ENCODE measurements around the gene DBX2. TPM values are rescaled to one million over a fixed set of nuclear protein-coding genes. Genes with fewer than 3 reads are reported as not detected.

DBX2 gene
- total and polyA plus RNA-seq, 4 donors, result not detected

GRCh38 chr12:45040977-45041376, 9.9 kb downstream of the DBX2 start (continued):
- TF ChIP-seq CTCF (IDR thresholded peaks at IDR 0.05; ENCODE audit: low read depth, low read length, missing input control) (no peak), HNF4G (IDR thresholded peaks at IDR 0.05) (no peak), EGR1 (IDR thresholded peaks at IDR 0.05; ENCODE audit: low read depth in 2 of 2) (no peak), RAD21 (IDR thresholded peaks at IDR 0.05) (no peak)

- WGBS, result 79% methylated on average over 2 of the region's 2 CpGs
- H3K27me3 ChIP-seq (ENCODE audit: control insufficient read depth in 4 of 4, insufficient read depth in 4 of 4, low read length in 3 of 4), result no peaks in the 10 kb centered on the region
- TF ChIP-seq HNF4A (conservative IDR thresholded peaks at IDR 0.05) (no peak), RAD21 (IDR thresholded peaks at IDR 0.05) (no peak), JUND (IDR thresholded peaks at IDR 0.05) (no peak), MAX (IDR thresholded peaks at IDR 0.05) (no peak), ZBTB33 (IDR thresholded peaks at IDR 0.05) (no peak), RXRA (IDR thresholded peaks at IDR 0.05) (no peak), ATF3 (IDR thresholded peaks at IDR 0.05) (no peak), GABPA (IDR thresholded peaks at IDR 0.05 in 1 of 2, conservative IDR thresholded peaks at IDR 0.05 in 1 of 2) (no peak), YY1 (IDR thresholded peaks at IDR 0.05) (no peak), REST (IDR thresholded peaks at IDR 0.05) (no peak), SP1 (IDR thresholded peaks at IDR 0.05) (no peak), CTCF (IDR thresholded peaks at IDR 0.05; ENCODE audit: low read depth, low read length, missing input control) (no peak), NR2F2 (IDR thresholded peaks at IDR 0.05) (no peak), HNF4G (IDR thresholded peaks at IDR 0.05) (no peak), FOXA1 (IDR thresholded peaks at IDR 0.05) (no peak), TAF1 (conservative IDR thresholded peaks at IDR 0.05) (no peak), EGR1 (IDR thresholded peaks at IDR 0.05; ENCODE audit: low read depth in 2 of 2) (no peak), FOXA2 (IDR thresholded peaks at IDR 0.05) (no peak)
- no peaks in the 10 kb centered on the region for H3K4me1 ChIP-seq (ENCODE audit: control insufficient read depth in 4 of 4, insufficient read depth in 4 of 4, low read length in 3 of 4)
- DNase-seq (ENCODE audit: low spot score), result no peak
- no peak overlapping the region for H3K27ac ChIP-seq (ENCODE audit: low read depth in 1 of 2, low read length in 2 of 2)
- H3K9me3 ChIP-seq (ENCODE audit: control insufficient read depth in 4 of 4, low read length in 3 of 4), result no peaks in the 10 kb centered on the region
- H3K9ac ChIP-seq (ENCODE audit: low read depth in 1 of 2, low read length in 2 of 2), result no peak overlapping the region
- H3K36me3 ChIP-seq (ENCODE audit: control insufficient read depth in 4 of 4, insufficient read depth in 3 of 4, low read depth in 1 of 4, low read length in 3 of 4), result no peaks in the 10 kb centered on the region
- no peak overlapping the region for H3K4me3 ChIP-seq (ENCODE audit: low read depth in 1 of 3, low read length in 3 of 3)
Observed at GRCh38 chr12:45039757-45040156, 11.1 kb downstream of the DBX2 start.
